Left ventricle myocardium inferior (tissue), 1 donor: ENCODE results near the gene ARHGEF17. TPM values are rescaled to one million over a fixed set of nuclear protein-coding genes. Genes with fewer than 3 reads are reported as not detected.

Source experiments
- DNase-seq: peaks from one replicate; pipeline ENCODE4 v3.0.0-alpha.2; 2020
- H3K27ac ChIP-seq: fragments of 200-600 bp; replicated peaks from 2 replicates; pipeline ENCODE4 v1.8.0; 2021
- H3K27me3 ChIP-seq: fragments of 200-600 bp; 2 replicates; pipeline ENCODE4 v1.8.0; 2021; ENCODE audit warnings: low read depth
- H3K36me3 ChIP-seq: fragments of 200-600 bp; 2 replicates; pipeline ENCODE4 v1.8.0; 2021
- H3K4me1 ChIP-seq: fragments of 200-600 bp; 2 replicates; pipeline ENCODE4 v1.8.0; 2021
- H3K4me3 ChIP-seq: fragments of 200-600 bp; 2 replicates; pipeline ENCODE4 v1.8.0; 2021; ENCODE audit warnings: mild to moderate bottlenecking, moderate library complexity
- H3K9me3 ChIP-seq: fragments of 200-600 bp; replicated peaks from 2 replicates; pipeline ENCODE4 v1.8.0; 2021
- CTCF ChIP-seq: fragments of 200-600 bp; IDR thresholded peaks from 2 replicates; pipeline ENCODE4 v1.8.0; 2021; ENCODE audit warnings: antibody characterized with exemption, mild to moderate bottlenecking, borderline replicate concordance
- intact Hi-C: fragments of 100-400 bp; cut with micrococcal nuclease; formaldehyde crosslinking; loops from one replicate; pipeline ENCODE4 v1.11.0; 2022
- total RNA-seq: library from RNA; stranded (reverse); fragmentation: NEBNext Ultra II Directional; extraction: Animal tissue kit (Norgen Biotek cat#: 25700); gene quantifications from one replicate; pipeline ENCODE4 v1.2.1, GENCODE V29; 2021
- donor health status: DM: no; HTN: yes; CAD: no; lungs with severe emphysema.

Gene ARHGEF17
- total RNA-seq, 1 donor from 2014 or later, result 53.1 TPM

GRCh38 chr11:73324116-73324515, 16.0 kb downstream of the ARHGEF17 start:
- Histone ChIP-seq H3K27ac (peak overlapping the region; percentile 99), H3K9me3 (no peaks in the 10 kb centered on the region), H3K27me3 (no peaks in the 10 kb centered on the region), H3K4me3 (peak overlapping the region; percentile 38), H3K4me1 (peaks cover 100% of the 10 kb centered on the region), H3K36me3 (peaks cover 6% of the 10 kb centered on the region)
- intact Hi-C loops, result no loop called here
- no peak for TF ChIP-seq CTCF
- no peak for DNase-seq

GRCh38 chr11:73324665-73325035, 16.6 kb downstream of the ARHGEF17 start:
- Histone ChIP-seq H3K27ac (peak overlapping the region; percentile 99), H3K36me3 (peaks cover 6% of the 10 kb centered on the region), H3K9me3 (no peaks in the 10 kb centered on the region), H3K4me1 (peaks cover 100% of the 10 kb centered on the region), H3K27me3 (no peaks in the 10 kb centered on the region), H3K4me3 (peak overlapping the region; percentile 38)
- intact Hi-C loops, result no loop called here
- no peak for DNase-seq
- TF ChIP-seq CTCF, result no peak

- intact Hi-C loops, result no loop called here
- peak; percentile 47 for DNase-seq
- Histone ChIP-seq H3K27me3 (no peaks in the 10 kb centered on the region), H3K27ac (peak overlapping the region; percentile 99), H3K36me3 (peaks cover 6% of the 10 kb centered on the region), H3K4me1 (peaks cover 100% of the 10 kb centered on the region), H3K4me3 (no peak overlapping the region), H3K9me3 (no peaks in the 10 kb centered on the region)
- no peak for TF ChIP-seq CTCF
These were observed 17.2 kb downstream of the ARHGEF17 start for GRCh38 chr11:73325036-73325981.

GRCh38 chr11:73326929-73327811, 19.1 kb downstream of the ARHGEF17 start:
- peak overlapping the region; percentile 99 for H3K27ac ChIP-seq
- H3K4me3 ChIP-seq, result no peak overlapping the region
- TF ChIP-seq CTCF, result no peak
- intact Hi-C loops, result no loop called here
- no peaks in the 10 kb centered on the region for H3K27me3 ChIP-seq
- DNase-seq, result no peak
- peaks cover 6% of the 10 kb centered on the region for H3K36me3 ChIP-seq
- H3K4me1 ChIP-seq, result peaks cover 100% of the 10 kb centered on the region
- no peaks in the 10 kb centered on the region for H3K9me3 ChIP-seq

- peak overlapping the region; percentile 99 for H3K27ac ChIP-seq
- no peak for DNase-seq
- peaks cover 6% of the 10 kb centered on the region for H3K36me3 ChIP-seq
- intact Hi-C loops, result no loop called here
- H3K27me3 ChIP-seq, result no peaks in the 10 kb centered on the region
- no peak overlapping the region for H3K4me3 ChIP-seq
- no peaks in the 10 kb centered on the region for H3K9me3 ChIP-seq
- no peak for TF ChIP-seq CTCF
- H3K4me1 ChIP-seq, result peaks cover 99% of the 10 kb centered on the region
These were observed 19.8 kb downstream of the ARHGEF17 start for GRCh38 chr11:73327812-73328364.
